ENCODE measurements around the gene TEX264.

TEX264 gene

GRCh38 chr3:51671734-51672475 is 853 bp downstream of the TEX264 start:
- Histone ChIP-seq H3K27me3 (ENCODE audit: insufficient read depth, low read length) (no peaks in the 10 kb centered on the region), H3K79me1 (ENCODE audit: low read length) (peaks cover 10% of the 10 kb centered on the region), H3K9ac (ENCODE audit: low read length) (peak overlapping the region; percentile 94), H2AK5ac (ENCODE audit: low read length) (no peak overlapping the region), H2BK5ac (ENCODE audit: low read depth, low read length, poor library complexity) (peak overlapping the region; percentile 65), H3K18ac (ENCODE audit: low read length) (peak overlapping the region; percentile 83), H3K9me3 (ENCODE audit: insufficient read depth, low read depth, low read length) (no peaks in the 10 kb centered on the region), H4K8ac (ENCODE audit: low read depth, low read length) (peak overlapping the region; percentile 96), H3K4ac (ENCODE audit: low read depth, low read length) (peak overlapping the region; percentile 85), H4K91ac (ENCODE audit: low read depth, low read length) (peak overlapping the region; percentile 87), H2BK120ac (ENCODE audit: insufficient read depth, low read length, poor library complexity) (peak overlapping the region; percentile 80), H3K4me3 (ENCODE audit: low read depth, low read length) (peak overlapping the region; percentile 87), H3K79me2 (ENCODE audit: control insufficient read depth, insufficient read depth, low read length, poor library complexity) (peaks cover 7% of the 10 kb centered on the region), H3K36me3 (ENCODE audit: control insufficient read depth in 1 of 2, insufficient read depth in 2 of 2, low read length in 2 of 2) (peaks cover 2 to 3% of the 10 kb centered on the region in 2 experiments), H3K14ac (ENCODE audit: low read length) (peak overlapping the region; percentile 87), H3K23ac (ENCODE audit: low read length) (no peak overlapping the region), H4K12ac (ENCODE audit: low read depth, low read length) (peak overlapping the region; percentile 89), H3K4me1 (ENCODE audit: control insufficient read depth in 1 of 2, insufficient read depth in 2 of 2, low read length in 2 of 2) (peaks cover 10 to 12% of the 10 kb centered on the region in 2 experiments), H3K4me2 (ENCODE audit: low read length) (peak overlapping the region; percentile 91), H2BK12ac (ENCODE audit: low read length) (no peak overlapping the region), H2AFZ (ENCODE audit: insufficient read depth, low read length, poor library complexity) (peak overlapping the region; percentile 92), H3K27ac (ENCODE audit: low read depth, low read length) (peak overlapping the region; percentile 31)
- DNase-seq = peak; percentile 23 to 54
- WGBS (ENCODE audit: extremely low coverage, insufficient coverage, insufficient read length) = no CpG with 5 or more reads among the region's 40 CpGs

- Histone ChIP-seq H3K18ac (ENCODE audit: low read length) (no peak overlapping the region), H3K27me3 (ENCODE audit: insufficient read depth, low read length) (no peaks in the 10 kb centered on the region), H4K91ac (ENCODE audit: low read depth, low read length) (no peak overlapping the region), H2BK5ac (ENCODE audit: low read depth, low read length, poor library complexity) (no peak overlapping the region), H4K8ac (ENCODE audit: low read depth, low read length) (no peak overlapping the region), H3K27ac (ENCODE audit: low read depth, low read length) (no peak overlapping the region), H3K4me3 (ENCODE audit: low read depth, low read length) (no peak overlapping the region), H2BK12ac (ENCODE audit: low read length) (no peak overlapping the region), H2BK120ac (ENCODE audit: insufficient read depth, low read length, poor library complexity) (no peak overlapping the region), H3K23ac (ENCODE audit: low read length) (no peak overlapping the region), H4K12ac (ENCODE audit: low read depth, low read length) (no peak overlapping the region), H3K4ac (ENCODE audit: low read depth, low read length) (no peak overlapping the region), H3K79me2 (ENCODE audit: control insufficient read depth, insufficient read depth, low read length, poor library complexity) (peaks cover 7% of the 10 kb centered on the region), H3K9me3 (ENCODE audit: insufficient read depth, low read depth, low read length) (no peaks in the 10 kb centered on the region), H3K79me1 (ENCODE audit: low read length) (peaks cover 10% of the 10 kb centered on the region), H2AFZ (ENCODE audit: insufficient read depth, low read length, poor library complexity) (no peak overlapping the region), H3K14ac (ENCODE audit: low read length) (no peak overlapping the region), H3K9ac (ENCODE audit: low read length) (no peak overlapping the region), H3K4me2 (ENCODE audit: low read length) (no peak overlapping the region), H2AK5ac (ENCODE audit: low read length) (no peak overlapping the region), H3K4me1 (ENCODE audit: control insufficient read depth in 1 of 2, insufficient read depth in 2 of 2, low read length in 2 of 2) (peaks cover 10 to 18% of the 10 kb centered on the region in 2 experiments), H3K36me3 (ENCODE audit: control insufficient read depth in 1 of 2, insufficient read depth in 2 of 2, low read length in 2 of 2) (peaks cover 2 to 3% of the 10 kb centered on the region in 2 experiments)
- WGBS (ENCODE audit: extremely low coverage, insufficient coverage, insufficient read length) = no CpG with 5 or more reads among the region's 4 CpGs
- no peak for DNase-seq
Observed at GRCh38 chr3:51673181-51673801, 2.2 kb downstream of the TEX264 start.

- Histone ChIP-seq H3K18ac (ENCODE audit: low read length) (no peak overlapping the region), H4K12ac (ENCODE audit: low read depth, low read length) (no peak overlapping the region), H3K36me3 (ENCODE audit: control insufficient read depth in 1 of 2, insufficient read depth in 2 of 2, low read length in 2 of 2) (peaks cover 2 to 3% of the 10 kb centered on the region in 2 experiments), H3K14ac (ENCODE audit: low read length) (no peak overlapping the region), H2BK5ac (ENCODE audit: low read depth, low read length, poor library complexity) (no peak overlapping the region), H3K4me2 (ENCODE audit: low read length) (no peak overlapping the region), H3K79me2 (ENCODE audit: control insufficient read depth, insufficient read depth, low read length, poor library complexity) (peaks cover 7% of the 10 kb centered on the region), H4K91ac (ENCODE audit: low read depth, low read length) (no peak overlapping the region), H4K8ac (ENCODE audit: low read depth, low read length) (no peak overlapping the region), H2BK12ac (ENCODE audit: low read length) (no peak overlapping the region), H3K27ac (ENCODE audit: low read depth, low read length) (no peak overlapping the region), H3K4ac (ENCODE audit: low read depth, low read length) (no peak overlapping the region), H3K23ac (ENCODE audit: low read length) (no peak overlapping the region), H2AFZ (ENCODE audit: insufficient read depth, low read length, poor library complexity) (no peak overlapping the region), H3K27me3 (ENCODE audit: insufficient read depth, low read length) (no peaks in the 10 kb centered on the region), H3K9me3 (ENCODE audit: insufficient read depth, low read depth, low read length) (no peaks in the 10 kb centered on the region), H2AK5ac (ENCODE audit: low read length) (no peak overlapping the region), H3K4me3 (ENCODE audit: low read depth, low read length) (no peak overlapping the region), H3K4me1 (ENCODE audit: control insufficient read depth in 1 of 2, insufficient read depth in 2 of 2, low read length in 2 of 2) (peaks cover 6 to 18% of the 10 kb centered on the region in 2 experiments), H3K79me1 (ENCODE audit: low read length) (peaks cover 10% of the 10 kb centered on the region), H2BK120ac (ENCODE audit: insufficient read depth, low read length, poor library complexity) (no peak overlapping the region), H3K9ac (ENCODE audit: low read length) (no peak overlapping the region)
- no CpG with 5 or more reads among the region's 14 CpGs for WGBS (ENCODE audit: extremely low coverage, insufficient coverage, insufficient read length)
- no peak for DNase-seq
Observed at GRCh38 chr3:51673802-51674654, 3.0 kb downstream of the TEX264 start.

- DNase-seq = no peak
- Histone ChIP-seq H3K4me1 (ENCODE audit: control insufficient read depth in 1 of 2, insufficient read depth in 2 of 2, low read length in 2 of 2) (peaks cover 6 to 17% of the 10 kb centered on the region in 2 experiments), H2AFZ (ENCODE audit: insufficient read depth, low read length, poor library complexity) (no peak overlapping the region), H3K27me3 (ENCODE audit: insufficient read depth, low read length) (no peaks in the 10 kb centered on the region), H4K12ac (ENCODE audit: low read depth, low read length) (no peak overlapping the region), H3K9me3 (ENCODE audit: insufficient read depth, low read depth, low read length) (no peaks in the 10 kb centered on the region), H3K18ac (ENCODE audit: low read length) (no peak overlapping the region), H3K4me3 (ENCODE audit: low read depth, low read length) (no peak overlapping the region), H4K8ac (ENCODE audit: low read depth, low read length) (no peak overlapping the region), H3K9ac (ENCODE audit: low read length) (no peak overlapping the region), H3K79me1 (ENCODE audit: low read length) (peaks cover 10% of the 10 kb centered on the region), H3K79me2 (ENCODE audit: control insufficient read depth, insufficient read depth, low read length, poor library complexity) (peaks cover 7% of the 10 kb centered on the region), H3K27ac (ENCODE audit: low read depth, low read length) (no peak overlapping the region), H3K23ac (ENCODE audit: low read length) (no peak overlapping the region), H2AK5ac (ENCODE audit: low read length) (no peak overlapping the region), H2BK5ac (ENCODE audit: low read depth, low read length, poor library complexity) (no peak overlapping the region), H2BK12ac (ENCODE audit: low read length) (no peak overlapping the region), H3K4me2 (ENCODE audit: low read length) (no peak overlapping the region), H3K4ac (ENCODE audit: low read depth, low read length) (no peak overlapping the region), H3K14ac (ENCODE audit: low read length) (no peak overlapping the region), H3K36me3 (ENCODE audit: control insufficient read depth in 1 of 2, insufficient read depth in 2 of 2, low read length in 2 of 2) (peaks cover 2 to 3% of the 10 kb centered on the region in 2 experiments), H4K91ac (ENCODE audit: low read depth, low read length) (no peak overlapping the region), H2BK120ac (ENCODE audit: insufficient read depth, low read length, poor library complexity) (no peak overlapping the region)
- WGBS (ENCODE audit: extremely low coverage, insufficient coverage, insufficient read length) = no CpG with 5 or more reads among the region's 2 CpGs
Observed at GRCh38 chr3:51675201-51675611, 4.2 kb downstream of the TEX264 start.

Measured in trophoblast cell (in vitro differentiated cells and primary cell).